ENCODE results near the gene SZT2.

GRCh38 chr1:43383449-43383848, 6.2 kb upstream of the SZT2 start:
- TF ChIP-seq CTCF (IDR thresholded peaks at IDR 0.05; ENCODE audit: poor library complexity) (peak; percentile 15), EZH2 (IDR thresholded peaks at IDR 0.05; ENCODE audit: borderline replicate concordance) (no peak), EZH2phosphoT487 (IDR thresholded peaks at IDR 0.05; ENCODE audit: low read depth, severe bottlenecking, unreplicated experiment) (no peak)
